ENCODE data around the gene SLC44A3.

- TF ChIP-seq CTCF (conservative IDR thresholded peaks at IDR 0.05), result no peak
- no peak for TF ChIP-seq ZFX (IDR thresholded peaks at IDR 0.05)
Observed at GRCh38 chr1:94903280-94904009, 83.3 kb downstream of the SLC44A3 start.

All from C4-2B (cell line).